Esophagus (tissue), 2 donors: ENCODE data around the gene ANXA5. TPM values are rescaled to one million over a fixed set of nuclear protein-coding genes. Genes with fewer than 3 reads are reported as not detected.

Source experiments
- H3K27ac ChIP-seq, 2 donors: one replicate each; pipeline ENCODE4 v1.5.1; 2013; ENCODE audit warnings: low read depth in 2 of 2, mild to moderate bottlenecking in 2 of 2, inconsistent platforms in 1 of 2, low read length in 1 of 2, moderate library complexity in 1 of 2
- H3K27me3 ChIP-seq, 2 donors: one replicate each; pipeline ENCODE4 v1.6.1; 2013; ENCODE audit warnings: low read length in 2 of 2, control low read depth in 1 of 2, mild to moderate bottlenecking in 1 of 2; ENCODE audit not compliant: insufficient read depth in 2 of 2, control insufficient read depth in 1 of 2
- H3K36me3 ChIP-seq, 2 donors: one replicate each; pipeline ENCODE4 v1.6.1; 2013; ENCODE audit warnings: low read length in 1 of 2; ENCODE audit not compliant: control insufficient read depth in 2 of 2, insufficient read depth in 2 of 2
- H3K4me1 ChIP-seq, 2 donors: one replicate each; pipeline ENCODE4 v1.6.1; 2013; ENCODE audit warnings: low read length in 1 of 2; ENCODE audit not compliant: control insufficient read depth in 2 of 2, insufficient read depth in 2 of 2
- H3K4me3 ChIP-seq, 2 donors: one replicate each; pipeline ENCODE4 v1.5.1; 2013; ENCODE audit warnings: low read length in 2 of 2, mild to moderate bottlenecking in 2 of 2, low read depth in 1 of 2, moderate library complexity in 1 of 2
- H3K9me3 ChIP-seq, 2 donors: one replicate each; pipeline ENCODE4 v1.6.1; 2013; ENCODE audit warnings: mild to moderate bottlenecking in 2 of 2, low read depth in 1 of 2, low read length in 1 of 2, moderate library complexity in 1 of 2; ENCODE audit not compliant: control insufficient read depth in 2 of 2, insufficient read depth in 1 of 2
- WGBS, 2 donors: extraction: QIAGEN DNeasy Blood & Tissue Kit; methylation state at CpG; one replicate each; pipeline ENCODE4 v1.1.7; 2013; 5-methylcytosine and 5-hydroxymethylcytosine counted together
- polyA plus RNA-seq, 2 donors: library from polyadenylated mRNA; stranded (reverse); fragments of 200-250 nt; gene quantifications; one replicate each; pipeline ENCODE4 v1.2.3, GENCODE V29; 2013
- donor health status: healthy with polysubstance abuse.
- donor health status: Bipolar disorder and iron deficiency.

The ANXA5 gene
- polyA plus RNA-seq, 2 donors = 86.3 to 97.2 TPM

GRCh38 chr4:121698236-121698671 lies 1.5 kb upstream of the ANXA5 start:
- Histone ChIP-seq H3K27ac (no peak overlapping the region), H3K4me1 (no peaks in the 10 kb centered on the region), H3K4me3 (no peak overlapping the region), H3K27me3 (no peaks in the 10 kb centered on the region), H3K36me3 (no peaks in the 10 kb centered on the region), H3K9me3 (no peaks in the 10 kb centered on the region)
- 56 to 64% methylated on average over 5 of the region's 5 CpGs for WGBS, 2 donors

- WGBS, 2 donors = 53 to 59% methylated on average over 9 of the region's 9 CpGs
- peak overlapping the region in 1 of 2 donors; percentile 83 for H3K27ac ChIP-seq
Measured at GRCh38 chr4:121697564-121697963, 784 bp upstream of the ANXA5 start.

GRCh38 chr4:121696170-121696580 lies 605 bp downstream of the ANXA5 start:
- Histone ChIP-seq H3K27me3 (no peaks in the 10 kb centered on the region), H3K4me1 (no peaks in the 10 kb centered on the region), H3K36me3 (no peaks in the 10 kb centered on the region), H3K4me3 (peak overlapping the region; percentile 75 to 94), H3K9me3 (no peaks in the 10 kb centered on the region), H3K27ac (peak overlapping the region; percentile 90 to 97)
- 0 to 1% methylated on average over 26 of the region's 26 CpGs for WGBS, 2 donors

More at GRCh38 chr4:121697564-121697963, 784 bp upstream of the ANXA5 start:
- no peaks in the 10 kb centered on the region for H3K4me1 ChIP-seq
- H3K4me3 ChIP-seq = peak overlapping the region; percentile 75 to 94
- no peaks in the 10 kb centered on the region for H3K36me3 ChIP-seq
- no peaks in the 10 kb centered on the region for H3K9me3 ChIP-seq
- H3K27me3 ChIP-seq = no peaks in the 10 kb centered on the region

- H3K4me1 ChIP-seq = no peaks in the 10 kb centered on the region
- H3K9me3 ChIP-seq = no peaks in the 10 kb centered on the region
- H3K36me3 ChIP-seq = no peaks in the 10 kb centered on the region
- no peaks in the 10 kb centered on the region for H3K27me3 ChIP-seq
- no peak overlapping the region for H3K4me3 ChIP-seq
- WGBS, 2 donors = 52 to 65% methylated on average over 4 of the region's 4 CpGs
- H3K27ac ChIP-seq = no peak overlapping the region
Measured at GRCh38 chr4:121693886-121694285, 2.9 kb downstream of the ANXA5 start.

- no peaks in the 10 kb centered on the region for H3K36me3 ChIP-seq
- H3K4me3 ChIP-seq = no peak overlapping the region
- no peaks in the 10 kb centered on the region for H3K4me1 ChIP-seq
- H3K27ac ChIP-seq = no peak overlapping the region
- H3K27me3 ChIP-seq = no peaks in the 10 kb centered on the region
- H3K9me3 ChIP-seq = no peaks in the 10 kb centered on the region
- WGBS, 2 donors = 61 to 71% methylated on average over 2 of the region's 2 CpGs
Measured at GRCh38 chr4:121693450-121693849, 3.3 kb downstream of the ANXA5 start.

GRCh38 chr4:121692261-121692660 lies 4.5 kb downstream of the ANXA5 start:
- no peak overlapping the region for H3K4me3 ChIP-seq
- H3K27ac ChIP-seq = no peak overlapping the region
- no peaks in the 10 kb centered on the region for H3K36me3 ChIP-seq
- H3K27me3 ChIP-seq = no peaks in the 10 kb centered on the region
- no peaks in the 10 kb centered on the region for H3K4me1 ChIP-seq
- no peaks in the 10 kb centered on the region for H3K9me3 ChIP-seq

- Histone ChIP-seq H3K9me3 (no peaks in the 10 kb centered on the region), H3K4me3 (no peak overlapping the region), H3K36me3 (peaks cover 0 to 3% of the 10 kb centered on the region in 2 donors), H3K4me1 (no peaks in the 10 kb centered on the region), H3K27ac (no peak overlapping the region), H3K27me3 (no peaks in the 10 kb centered on the region)
- 79 to 91% methylated on average over 2 of the region's 2 CpGs for WGBS, 2 donors
Measured at GRCh38 chr4:121690001-121690400, 6.8 kb downstream of the ANXA5 start.

- Histone ChIP-seq H3K27me3 (no peaks in the 10 kb centered on the region), H3K4me1 (no peaks in the 10 kb centered on the region), H3K36me3 (peaks cover 0 to 5% of the 10 kb centered on the region in 2 donors), H3K9me3 (no peaks in the 10 kb centered on the region), H3K4me3 (no peak overlapping the region), H3K27ac (no peak overlapping the region)
- WGBS, 2 donors = 81 to 84% methylated on average over 2 of the region's 2 CpGs
Measured at GRCh38 chr4:121688701-121689100, 8.1 kb downstream of the ANXA5 start.

GRCh38 chr4:121688261-121688660 lies 8.5 kb downstream of the ANXA5 start:
- Histone ChIP-seq H3K27me3 (no peaks in the 10 kb centered on the region), H3K9me3 (no peaks in the 10 kb centered on the region), H3K36me3 (peaks cover 0 to 5% of the 10 kb centered on the region in 2 donors), H3K4me1 (no peaks in the 10 kb centered on the region), H3K4me3 (no peak overlapping the region), H3K27ac (no peak overlapping the region)
- WGBS, 2 donors = 73 to 81% methylated on average over 2 of the region's 2 CpGs

- no peak overlapping the region for H3K4me3 ChIP-seq
- no peaks in the 10 kb centered on the region for H3K4me1 ChIP-seq
- no peaks in the 10 kb centered on the region for H3K27me3 ChIP-seq
- no peaks in the 10 kb centered on the region for H3K9me3 ChIP-seq
- H3K27ac ChIP-seq = no peak overlapping the region
- 76 to 89% methylated on average over 6 of the region's 6 CpGs for WGBS, 2 donors
- H3K36me3 ChIP-seq = peaks cover 0 to 5% of the 10 kb centered on the region in 2 donors
Measured at GRCh38 chr4:121686255-121686654, 10.5 kb downstream of the ANXA5 start.
